ENCODE data around the gene ZNF76. TPM values are rescaled to one million over a fixed set of nuclear protein-coding genes. Genes with fewer than 3 reads are reported as not detected.

Gene ZNF76
- total RNA-seq, 1 experiment from 2014 or later: 7.9 TPM

- no peak for DNase-seq (ENCODE audit: extremely low read depth, low read depth)
These were observed 5.2 kb downstream of the ZNF76 start for GRCh38 chr6:35264550-35265274.

GRCh38 chr6:35265523-35265922, 6.0 kb downstream of the ZNF76 start:
- no peak for DNase-seq (ENCODE audit: extremely low read depth, low read depth)

- no peak for DNase-seq (ENCODE audit: extremely low read depth, low read depth)
These were observed 7.9 kb downstream of the ZNF76 start for GRCh38 chr6:35267446-35267845.

GRCh38 chr6:35267897-35268296, 8.4 kb downstream of the ZNF76 start:
- no peak for DNase-seq (ENCODE audit: extremely low read depth, low read depth)

GRCh38 chr6:35272005-35272404, 12.5 kb downstream of the ZNF76 start:
- DNase-seq (ENCODE audit: extremely low read depth, low read depth): no peak

- no peak for DNase-seq (ENCODE audit: extremely low read depth, low read depth)
These were observed 14.5 kb downstream of the ZNF76 start for GRCh38 chr6:35273822-35274559.

GRCh38 chr6:35275744-35276260, 16.3 kb downstream of the ZNF76 start:
- DNase-seq (ENCODE audit: extremely low read depth, low read depth): no peak

GRCh38 chr6:35278708-35279107, 19.2 kb downstream of the ZNF76 start:
- no peak for DNase-seq (ENCODE audit: extremely low read depth, low read depth)

- no peak for DNase-seq (ENCODE audit: extremely low read depth, low read depth)
These were observed 21.4 kb downstream of the ZNF76 start for GRCh38 chr6:35280903-35281302.

GRCh38 chr6:35282472-35282871, 22.9 kb downstream of the ZNF76 start:
- no peak for DNase-seq (ENCODE audit: extremely low read depth, low read depth)

- DNase-seq (ENCODE audit: extremely low read depth, low read depth): no peak
These were observed 23.8 kb downstream of the ZNF76 start for GRCh38 chr6:35283361-35283760.

GRCh38 chr6:35287671-35288396, 28.3 kb downstream of the ZNF76 start:
- no peak for DNase-seq (ENCODE audit: extremely low read depth, low read depth)

- DNase-seq (ENCODE audit: extremely low read depth, low read depth): no peak
These were observed 29.3 kb downstream of the ZNF76 start for GRCh38 chr6:35288834-35289233.

- no peak for DNase-seq (ENCODE audit: extremely low read depth, low read depth)
These were observed 32.0 kb downstream of the ZNF76 start for GRCh38 chr6:35291491-35291890.

- DNase-seq (ENCODE audit: extremely low read depth, low read depth): no peak
These were observed 33.0 kb downstream of the ZNF76 start for GRCh38 chr6:35292494-35292893.

GRCh38 chr6:35293681-35294080, 34.1 kb downstream of the ZNF76 start:
- DNase-seq (ENCODE audit: extremely low read depth, low read depth): no peak

- DNase-seq (ENCODE audit: extremely low read depth, low read depth): peak; percentile 31
These were observed 34.9 kb downstream of the ZNF76 start for GRCh38 chr6:35294308-35294945.

GRCh38 chr6:35295036-35295435, 35.5 kb downstream of the ZNF76 start:
- DNase-seq (ENCODE audit: extremely low read depth, low read depth): no peak

- no peak for DNase-seq (ENCODE audit: extremely low read depth, low read depth)
These were observed 36.2 kb downstream of the ZNF76 start for GRCh38 chr6:35295521-35296315.
